Ishikawa (cell line): ENCODE results near the gene SPRR2D.

Experiments used
- CEBPB ChIP-seq: IDR thresholded peaks from 2 replicates; pipeline ENCODE4 v1.6.1; 2012
- EGR1 ChIP-seq: IDR thresholded peaks from 2 replicates; pipeline ENCODE4 v1.6.1; 2012
- EP300 ChIP-seq: IDR thresholded peaks from 2 replicates; pipeline ENCODE4 v1.6.1; 2012; ENCODE audit warnings: borderline replicate concordance
- TAF1 ChIP-seq: IDR thresholded peaks from 2 replicates; pipeline ENCODE4 v1.6.1; 2012; ENCODE audit warnings: low read depth, mild to moderate bottlenecking
- TCF12 ChIP-seq: IDR thresholded peaks from 2 replicates; pipeline ENCODE4 v1.6.1; 2012; ENCODE audit warnings: low read depth
- TF ChIP-seq, protein P1 (sequence below): IDR thresholded peaks from 2 replicates; pipeline ENCODE4 v1.6.1; 2012
- TF ChIP-seq, protein P2 (sequence below): IDR thresholded peaks from 2 replicates; pipeline ENCODE4 v1.6.1; 2012; ENCODE audit warnings: low read depth, mild to moderate bottlenecking

DNA sequence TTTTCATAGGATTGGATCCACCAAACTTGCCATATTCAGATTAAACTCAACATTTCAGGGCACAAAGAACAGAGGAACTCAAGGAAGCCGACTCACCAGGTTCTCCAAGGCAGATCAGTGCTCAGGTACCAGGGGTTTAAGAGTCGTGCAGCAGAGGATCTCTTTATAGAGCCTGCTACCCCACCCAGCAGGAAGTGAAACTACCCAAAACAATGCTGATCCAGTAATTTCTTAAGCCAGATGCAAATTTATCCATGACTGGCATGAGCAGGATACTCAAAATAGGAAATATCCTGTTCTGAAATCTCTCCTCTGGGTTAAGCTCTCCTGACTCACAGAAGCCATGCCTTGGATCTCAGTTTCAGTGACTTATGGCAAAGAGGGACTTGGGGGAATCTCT is 16.5 kb upstream of the SPRR2D start, which contains the start of gene SPRR2A:
- TF ChIP-seq EGR1 (no peak), EP300 (no peak), CEBPB (no peak), TAF1 (no peak), TCF12 (no peak)
- TF ChIP-seq, protein P1, sequence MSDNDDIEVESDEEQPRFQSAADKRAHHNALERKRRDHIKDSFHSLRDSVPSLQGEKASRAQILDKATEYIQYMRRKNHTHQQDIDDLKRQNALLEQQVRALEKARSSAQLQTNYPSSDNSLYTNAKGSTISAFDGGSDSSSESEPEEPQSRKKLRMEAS = no peak
- TF ChIP-seq, protein P2, sequence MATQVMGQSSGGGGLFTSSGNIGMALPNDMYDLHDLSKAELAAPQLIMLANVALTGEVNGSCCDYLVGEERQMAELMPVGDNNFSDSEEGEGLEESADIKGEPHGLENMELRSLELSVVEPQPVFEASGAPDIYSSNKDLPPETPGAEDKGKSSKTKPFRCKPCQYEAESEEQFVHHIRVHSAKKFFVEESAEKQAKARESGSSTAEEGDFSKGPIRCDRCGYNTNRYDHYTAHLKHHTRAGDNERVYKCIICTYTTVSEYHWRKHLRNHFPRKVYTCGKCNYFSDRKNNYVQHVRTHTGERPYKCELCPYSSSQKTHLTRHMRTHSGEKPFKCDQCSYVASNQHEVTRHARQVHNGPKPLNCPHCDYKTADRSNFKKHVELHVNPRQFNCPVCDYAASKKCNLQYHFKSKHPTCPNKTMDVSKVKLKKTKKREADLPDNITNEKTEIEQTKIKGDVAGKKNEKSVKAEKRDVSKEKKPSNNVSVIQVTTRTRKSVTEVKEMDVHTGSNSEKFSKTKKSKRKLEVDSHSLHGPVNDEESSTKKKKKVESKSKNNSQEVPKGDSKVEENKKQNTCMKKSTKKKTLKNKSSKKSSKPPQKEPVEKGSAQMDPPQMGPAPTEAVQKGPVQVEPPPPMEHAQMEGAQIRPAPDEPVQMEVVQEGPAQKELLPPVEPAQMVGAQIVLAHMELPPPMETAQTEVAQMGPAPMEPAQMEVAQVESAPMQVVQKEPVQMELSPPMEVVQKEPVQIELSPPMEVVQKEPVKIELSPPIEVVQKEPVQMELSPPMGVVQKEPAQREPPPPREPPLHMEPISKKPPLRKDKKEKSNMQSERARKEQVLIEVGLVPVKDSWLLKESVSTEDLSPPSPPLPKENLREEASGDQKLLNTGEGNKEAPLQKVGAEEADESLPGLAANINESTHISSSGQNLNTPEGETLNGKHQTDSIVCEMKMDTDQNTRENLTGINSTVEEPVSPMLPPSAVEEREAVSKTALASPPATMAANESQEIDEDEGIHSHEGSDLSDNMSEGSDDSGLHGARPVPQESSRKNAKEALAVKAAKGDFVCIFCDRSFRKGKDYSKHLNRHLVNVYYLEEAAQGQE = no peak
